B cell (primary cell): ENCODE measurements around the gene PI4KB. TPM values are rescaled to one million over a fixed set of nuclear protein-coding genes. Genes with fewer than 3 reads are reported as not detected.

Source experiments
- ATAC-seq: fragments of 200-7000 bp; cut with Tn5 transposase; one replicate; pipeline ENCODE4 v1.10.0; 2021; ENCODE audit warnings: low read depth, mild to moderate bottlenecking, moderate number of reproducible peaks, moderate library complexity
- CTCF ChIA-PET: fragments of 350-600 bp; sonication (Branson Sonifier 250); formaldehyde crosslinking; loops from one replicate; lab custom pipeline; 2021; ENCODE audit warnings: antibody characterized with exemption, inconsistent platforms; lab: Charles Lee
- POLR2A ChIA-PET: fragments of 350-600 bp; sonication (Branson Sonifier 250); formaldehyde crosslinking; loops from one replicate; lab custom pipeline; 2021; ENCODE audit warnings: antibody characterized with exemption; lab: Charles Lee
- DNase-seq: peaks from one replicate; pipeline ENCODE4 v3.0.0; 2013
- H2AFZ ChIP-seq: 2 replicates; pipeline ENCODE4 v1.6.1; 2012; ENCODE audit warnings: mild to moderate bottlenecking, low read depth, low read length; ENCODE audit not compliant: insufficient read depth, poor library complexity, severe bottlenecking
- H3K27ac ChIP-seq, 2 donors: 1 replicate in 1 of 2; 2 replicates in 1 of 2; pipeline ENCODE4 v1.5.1; 2012 to 2013; ENCODE audit warnings: low read length in 2 of 2, mild to moderate bottlenecking in 2 of 2, moderate library complexity in 1 of 2
- H3K27me3 ChIP-seq, 4 experiments: fragments of 200-600 bp in 1 of 4; sonication (generic) in 1 of 4; replicated peaks in 1 of 4; 1 replicate in 2 of 4; 2 replicates in 2 of 4; pipeline versions ENCODE4 v1.6.1 to v1.7.0; 2013 to 2016; ENCODE audit warnings: low read length in 3 of 4, mild to moderate bottlenecking in 2 of 4, mixed read lengths in 1 of 4, moderate library complexity in 1 of 4; ENCODE audit not compliant: insufficient read depth in 4 of 4, control insufficient read depth in 3 of 4; ENCODE audit errors: control extremely low read depth in 1 of 4
- H3K36me3 ChIP-seq, 2 experiments: replicated peaks in 1 of 2; 1 replicate in 1 of 2; 2 replicates in 1 of 2; pipeline versions ENCODE4 v1.6.1 to v1.7.1; 2013; ENCODE audit warnings: low read length in 1 of 2; ENCODE audit not compliant: insufficient read depth in 2 of 2, control insufficient read depth in 1 of 2; ENCODE audit errors: control extremely low read depth in 1 of 2, extremely low read depth in 1 of 2
- H3K4me1 ChIP-seq, 2 donors: fragments of 200-600 bp in 1 of 2; sonication (generic) in 1 of 2; 1 replicate in 1 of 2; 2 replicates in 1 of 2; pipeline versions ENCODE4 v1.5.1 to v1.6.1; 2013 to 2017; ENCODE audit warnings: low read length in 2 of 2; ENCODE audit not compliant: control insufficient read depth in 2 of 2, insufficient read depth in 2 of 2
- H3K4me2 ChIP-seq: replicated peaks from 2 replicates; pipeline ENCODE3; 2012; ENCODE audit warnings: mild to moderate bottlenecking, low read depth, low read length; ENCODE audit not compliant: poor library complexity, severe bottlenecking
- H3K4me3 ChIP-seq, 5 experiments: fragments of 200-600 bp in 1 of 5; sonication (generic) in 1 of 5; 1 replicate in 3 of 5; 2 replicates in 2 of 5; pipeline versions ENCODE4 v1.5.1 to v1.7.0; 2011 to 2016; ENCODE audit warnings: low read length in 4 of 5, mild to moderate bottlenecking in 4 of 5, low read depth in 2 of 5, control low read depth in 1 of 5, moderate library complexity in 1 of 5; ENCODE audit not compliant: insufficient read depth in 1 of 5; ENCODE audit errors: control extremely low read depth in 1 of 5, extremely low read depth in 1 of 5
- H3K79me2 ChIP-seq: fragments of 200-600 bp; sonication (generic); one replicate; pipeline ENCODE4 v1.6.0; 2016; ENCODE audit warnings: low read length; ENCODE audit not compliant: control insufficient read depth, insufficient read depth
- H3K9ac ChIP-seq: fragments of 200-600 bp; sonication (generic); 2 replicates; pipeline ENCODE4 v1.6.1; 2017; ENCODE audit warnings: mild to moderate bottlenecking, low read length, moderate library complexity
- H3K9me3 ChIP-seq, 3 donors: one replicate each; pipeline versions ENCODE4 v1.6.1 to v1.7.1; 2013; ENCODE audit warnings: low read length in 2 of 3; ENCODE audit not compliant: control insufficient read depth in 2 of 3, insufficient read depth in 1 of 3; ENCODE audit errors: control extremely low read depth in 1 of 3
- H4K20me1 ChIP-seq: 2 replicates; pipeline ENCODE4 v1.6.0; 2012; ENCODE audit warnings: mild to moderate bottlenecking, low read length; ENCODE audit not compliant: insufficient read depth, control insufficient read depth, poor library complexity, severe bottlenecking
- H3K27ac Mint-ChIP-seq: one replicate; pipeline ENCODE4 v1.8.0; 2021; ENCODE audit warnings: mixed read lengths
- H3K27me3 Mint-ChIP-seq: one replicate; pipeline ENCODE4 v1.8.0; 2021; ENCODE audit warnings: mixed read lengths
- H3K4me1 Mint-ChIP-seq: one replicate; pipeline ENCODE4 v1.8.0; 2021; ENCODE audit warnings: mixed read lengths
- H3K4me3 Mint-ChIP-seq: one replicate; pipeline ENCODE4 v1.8.0; 2021; ENCODE audit warnings: mixed read lengths
- H3K9me3 Mint-ChIP-seq: one replicate; pipeline ENCODE4 v1.8.0; 2022; ENCODE audit warnings: mixed read lengths; ENCODE audit not compliant: insufficient read depth
- CTCF ChIP-seq: fragments of 200-600 bp; IDR thresholded peaks from one replicate; pipeline ENCODE4 v1.8.0; 2022; ENCODE audit warnings: antibody characterized with exemption, mild to moderate bottlenecking
- EZH2 ChIP-seq: IDR thresholded peaks from 2 replicates; pipeline ENCODE4 v1.6.1; 2012; ENCODE audit warnings: borderline replicate concordance, low read depth, mild to moderate bottlenecking, moderate library complexity, low read length; ENCODE audit not compliant: insufficient read depth, poor library complexity, severe bottlenecking
- whole genome bisulfite sequencing: methylation state at CpG from one replicate; pipeline ENCODE4 v1.1.5; 2013; ENCODE audit warnings: missing lambda C conversion rate; ENCODE audit not compliant: insufficient coverage; 5-methylcytosine and 5-hydroxymethylcytosine counted together
- intact Hi-C: fragments of 100-400 bp; cut with micrococcal nuclease; formaldehyde crosslinking; loops from one replicate; pipeline ENCODE4 v1.10.0; 2022
- polyA plus RNA-seq: library from polyadenylated mRNA; depleted of rRNA; stranded (reverse); fragments of >200 nt; gene quantifications from 2 replicates; pipeline ENCODE4 v1.2.3, GENCODE V29; 2012
- total RNA-seq, 2 donors: library from RNA; stranded (reverse); fragments of 120-200 nt in 1 of 2; gene quantifications; 1 replicate in 1 of 2; 2 replicates in 1 of 2; pipeline versions ENCODE4 v1.2.3 to v1.2.4, GENCODE V29; 2013 to 2022

The PI4KB gene
- total and polyA plus RNA-seq, 2 donors (not counting 1 experiment from before 2014, with no cell fraction given): 110 to 138 TPM

DNA sequence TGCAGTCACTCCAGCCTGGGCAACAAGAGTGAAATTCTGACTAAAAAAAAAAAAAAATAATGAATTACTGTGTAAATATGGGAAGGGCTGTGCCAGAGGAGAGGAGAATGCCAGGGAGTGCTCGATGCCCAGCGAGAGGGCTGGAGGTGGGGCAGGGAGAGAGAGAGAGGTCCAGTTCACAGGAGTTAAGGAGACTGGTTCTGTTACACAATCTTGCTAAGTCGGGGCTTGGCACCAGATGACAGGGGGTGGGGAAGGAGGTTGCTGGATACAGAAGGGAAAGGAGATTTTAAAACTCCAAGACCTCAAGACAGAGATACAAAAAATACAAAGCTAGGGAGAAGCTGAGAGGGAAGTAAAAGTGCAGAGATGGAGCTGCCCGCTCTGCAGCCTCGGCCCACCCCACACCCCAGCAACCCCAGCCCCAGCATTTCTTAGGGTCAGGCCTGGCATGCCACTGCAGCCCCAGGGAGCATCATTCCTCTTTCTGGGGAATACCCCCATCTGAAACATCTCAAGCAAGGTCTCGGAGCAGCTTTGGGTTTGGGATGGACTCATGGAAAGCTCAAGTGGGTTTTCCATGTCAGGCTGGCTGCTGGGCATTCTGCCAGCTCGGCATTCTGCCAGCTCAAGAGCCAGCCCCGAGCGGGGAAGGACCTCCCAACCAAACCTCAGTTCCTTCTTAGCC, 44.3 kb upstream of the PI4KB start:
- Histone ChIP-seq H4K20me1 (no peaks in the 10 kb centered on the region), H3K4me3 (no peak overlapping the region), H3K4me2 (no peak overlapping the region), H3K36me3 (no peaks in the 10 kb centered on the region), H3K79me2 (no peaks in the 10 kb centered on the region), H3K9ac (no peak overlapping the region), H2AFZ (no peak overlapping the region), H3K27ac (no peak overlapping the region), H3K27me3 (no peaks in the 10 kb centered on the region), H3K9me3 (no peaks in the 10 kb centered on the region), H3K4me1 (peaks cover 0 to 4% of the 10 kb centered on the region in 2 donors)
- no peaks in the 10 kb centered on the region for H3K4me1 Mint-ChIP-seq
- intact Hi-C loops: no loop called here
- ChIA-PET CTCF (interaction anchor here (1.2 kb wide), 1 partner anchor 32 kb away, joined by 3 read pairs; no protein-coding TSS in a partner anchor), POLR2A (interaction anchor here (0.6 to 0.7 kb wide), 2 partner anchors 24 to 31 kb away, joined by 3 read pairs; no protein-coding TSS in a partner anchor)
- no peak overlapping the region for H3K4me3 Mint-ChIP-seq
- no peaks in the 10 kb centered on the region for H3K9me3 Mint-ChIP-seq
- no peak for TF ChIP-seq CTCF
- TF ChIP-seq EZH2: no peak
- no peak overlapping the region for H3K27ac Mint-ChIP-seq
- no peaks in the 10 kb centered on the region for H3K27me3 Mint-ChIP-seq
- 96% methylated on average over 2 of the region's 9 CpGs for WGBS
- DNase-seq (no peak), ATAC-seq (no peak)

- H3K4me1 ChIP-seq: peaks cover 0 to 4% of the 10 kb centered on the region in 2 donors
- no peak overlapping the region for H3K9ac ChIP-seq
- H3K36me3 ChIP-seq: no peaks in the 10 kb centered on the region
- ATAC-seq (no peak), DNase-seq (no peak)
- H3K27me3 ChIP-seq: no peaks in the 10 kb centered on the region
- no peaks in the 10 kb centered on the region for H3K79me2 ChIP-seq
- peak overlapping the region; percentile 28 for H2AFZ ChIP-seq
- Mint-ChIP-seq H3K27ac (no peak overlapping the region), H3K4me1 (no peaks in the 10 kb centered on the region), H3K9me3 (no peaks in the 10 kb centered on the region), H3K27me3 (no peaks in the 10 kb centered on the region), H3K4me3 (no peak overlapping the region)
- no peak overlapping the region for H3K4me3 ChIP-seq
- TF ChIP-seq CTCF: no peak
- TF ChIP-seq EZH2: no peak
- 60% methylated on average over 4 of the region's 6 CpGs for WGBS
- H3K9me3 ChIP-seq: no peaks in the 10 kb centered on the region
- no peak overlapping the region for H3K4me2 ChIP-seq
- intact Hi-C loops: no loop called here
- CTCF ChIA-PET: no interaction called here
- POLR2A ChIA-PET: interaction anchor here (0.5 to 1.4 kb wide), 2 partner anchors 13 to 538 kb away, joined by 3 read pairs; no protein-coding TSS in a partner anchor
- H3K27ac ChIP-seq: no peak overlapping the region
- H4K20me1 ChIP-seq: no peaks in the 10 kb centered on the region
Measured at GRCh38 chr1:151370211-151370911, 43.1 kb upstream of the PI4KB start.
